Measurements from ENCODE around the gene CTXN3.

Gene CTXN3

GRCh38 chr5:127697894-127698600 is 49.2 kb downstream of the CTXN3 start:
- no peak for DNase-seq (ENCODE audit: low read depth in 4 of 4, low spot score in 1 of 4)

GRCh38 chr5:127699416-127699815 is 50.5 kb downstream of the CTXN3 start:
- no peak for DNase-seq (ENCODE audit: low read depth in 4 of 4, low spot score in 1 of 4)

GRCh38 chr5:127700237-127700766 is 51.4 kb downstream of the CTXN3 start:
- DNase-seq (ENCODE audit: low read depth in 4 of 4, low spot score in 1 of 4), result no peak

GRCh38 chr5:127702434-127702833 is 53.6 kb downstream of the CTXN3 start:
- DNase-seq (ENCODE audit: low read depth in 4 of 4, low spot score in 1 of 4), result no peak

- DNase-seq (ENCODE audit: low read depth in 4 of 4, low spot score in 1 of 4), result no peak
Measured at GRCh38 chr5:127702926-127703561, 54.2 kb downstream of the CTXN3 start, which contains the start of gene CCDC192. TSS of gene CCDC192 (plus strand) at chr5:127703391. CDS start at chr5:127703446, 55 bp downstream.

- no peak for DNase-seq (ENCODE audit: low read depth in 4 of 4, low spot score in 1 of 4)
Measured at GRCh38 chr5:127705120-127705892, 56.4 kb downstream of the CTXN3 start.

GRCh38 chr5:127706691-127707090 is 57.8 kb downstream of the CTXN3 start:
- DNase-seq (ENCODE audit: low read depth in 4 of 4, low spot score in 1 of 4), result no peak

GRCh38 chr5:127707209-127707608 is 58.3 kb downstream of the CTXN3 start:
- no peak for DNase-seq (ENCODE audit: low read depth in 4 of 4, low spot score in 1 of 4)
